Measurements from ENCODE around the gene IFI27L1.

DNA sequence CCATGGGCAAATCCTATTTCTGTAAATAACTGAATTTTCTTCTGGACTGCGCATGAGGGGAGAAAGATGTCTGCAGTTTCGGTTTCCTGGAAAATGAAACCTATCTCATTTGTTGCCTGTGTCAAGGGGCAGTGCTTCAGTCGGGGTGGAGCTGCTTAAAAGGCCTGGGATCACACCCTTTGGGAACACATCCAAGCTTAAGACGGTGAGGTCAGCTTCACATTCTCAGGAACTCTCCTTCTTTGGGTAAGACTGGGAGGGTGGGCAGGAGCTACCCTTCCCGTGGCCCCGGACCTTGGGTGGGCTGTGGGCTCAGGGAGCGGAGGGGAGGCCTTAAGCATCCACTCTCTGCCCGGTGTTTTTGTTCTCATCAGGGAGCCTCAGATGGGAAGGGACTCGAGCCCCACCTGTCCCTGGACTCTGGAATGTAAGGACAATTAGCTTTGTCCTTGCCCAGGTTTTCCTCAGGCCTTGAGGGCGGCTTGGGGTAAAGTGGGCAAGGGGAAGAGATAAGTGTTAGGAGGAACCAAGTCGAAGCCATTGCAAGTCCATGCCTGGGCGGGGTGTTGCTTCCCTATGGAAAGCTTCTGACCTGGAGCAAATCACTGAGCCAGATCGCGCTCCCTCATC lies 29.6 kb downstream of the IFI27L1 start, which contains the start of gene IFI27:
- TF ChIP-seq POLR2A (IDR thresholded peaks at IDR 0.05) (peak in 3 of 4 donors; percentile 28 to 80 (median 77)), EP300 (IDR thresholded peaks at IDR 0.05) (no peak), POLR2AphosphoS5 (IDR thresholded peaks at IDR 0.05) (peak; percentile 94 to 95)
- TF ChIP-seq, protein P1, sequence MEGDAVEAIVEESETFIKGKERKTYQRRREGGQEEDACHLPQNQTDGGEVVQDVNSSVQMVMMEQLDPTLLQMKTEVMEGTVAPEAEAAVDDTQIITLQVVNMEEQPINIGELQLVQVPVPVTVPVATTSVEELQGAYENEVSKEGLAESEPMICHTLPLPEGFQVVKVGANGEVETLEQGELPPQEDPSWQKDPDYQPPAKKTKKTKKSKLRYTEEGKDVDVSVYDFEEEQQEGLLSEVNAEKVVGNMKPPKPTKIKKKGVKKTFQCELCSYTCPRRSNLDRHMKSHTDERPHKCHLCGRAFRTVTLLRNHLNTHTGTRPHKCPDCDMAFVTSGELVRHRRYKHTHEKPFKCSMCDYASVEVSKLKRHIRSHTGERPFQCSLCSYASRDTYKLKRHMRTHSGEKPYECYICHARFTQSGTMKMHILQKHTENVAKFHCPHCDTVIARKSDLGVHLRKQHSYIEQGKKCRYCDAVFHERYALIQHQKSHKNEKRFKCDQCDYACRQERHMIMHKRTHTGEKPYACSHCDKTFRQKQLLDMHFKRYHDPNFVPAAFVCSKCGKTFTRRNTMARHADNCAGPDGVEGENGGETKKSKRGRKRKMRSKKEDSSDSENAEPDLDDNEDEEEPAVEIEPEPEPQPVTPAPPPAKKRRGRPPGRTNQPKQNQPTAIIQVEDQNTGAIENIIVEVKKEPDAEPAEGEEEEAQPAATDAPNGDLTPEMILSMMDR (IDR thresholded peaks at IDR 0.05): no peak

All from upper lobe of left lung (tissue), 4 donors.